Measurements from ENCODE around the gene SMARCA2. TPM values are rescaled to one million over a fixed set of nuclear protein-coding genes. Genes with fewer than 3 reads are reported as not detected.
"Not testable (repeated sequence)": the region's sequence is repeated elsewhere in the genome, so short reads cannot be mapped to it uniquely, and the experiment has no call there.

The SMARCA2 gene
- total RNA-seq, 1 donor from 2014 or later: 131 TPM

DNA sequence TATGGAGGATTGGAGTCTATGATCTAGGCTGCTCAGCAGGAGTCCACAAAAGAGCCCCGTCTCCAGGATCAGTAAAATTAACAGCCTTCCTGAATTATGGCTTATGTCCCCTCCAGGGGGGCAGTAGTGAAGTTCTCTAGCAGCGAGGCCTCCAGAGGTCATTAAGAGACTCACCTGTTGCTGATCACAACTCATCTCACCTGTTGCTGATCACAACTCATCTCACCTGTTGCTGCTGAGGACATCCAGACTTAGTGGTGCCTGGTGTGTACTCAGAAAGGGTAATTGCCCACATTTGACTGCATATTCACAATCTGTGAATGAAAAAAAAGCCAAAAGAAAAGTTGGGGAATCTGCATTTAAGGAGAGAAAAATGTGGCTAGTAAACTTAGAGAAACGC lies 129.5 kb downstream of the SMARCA2 start:
- DNase-seq (ENCODE audit: extremely low spot score, unreplicated experiment): no peak
- H3K4me1 Mint-ChIP-seq (ENCODE audit: unreplicated experiment): peaks cover 34% of the 10 kb centered on the region
- H3K4me3 Mint-ChIP-seq: no peak overlapping the region
- TF ChIP-seq, protein P1, sequence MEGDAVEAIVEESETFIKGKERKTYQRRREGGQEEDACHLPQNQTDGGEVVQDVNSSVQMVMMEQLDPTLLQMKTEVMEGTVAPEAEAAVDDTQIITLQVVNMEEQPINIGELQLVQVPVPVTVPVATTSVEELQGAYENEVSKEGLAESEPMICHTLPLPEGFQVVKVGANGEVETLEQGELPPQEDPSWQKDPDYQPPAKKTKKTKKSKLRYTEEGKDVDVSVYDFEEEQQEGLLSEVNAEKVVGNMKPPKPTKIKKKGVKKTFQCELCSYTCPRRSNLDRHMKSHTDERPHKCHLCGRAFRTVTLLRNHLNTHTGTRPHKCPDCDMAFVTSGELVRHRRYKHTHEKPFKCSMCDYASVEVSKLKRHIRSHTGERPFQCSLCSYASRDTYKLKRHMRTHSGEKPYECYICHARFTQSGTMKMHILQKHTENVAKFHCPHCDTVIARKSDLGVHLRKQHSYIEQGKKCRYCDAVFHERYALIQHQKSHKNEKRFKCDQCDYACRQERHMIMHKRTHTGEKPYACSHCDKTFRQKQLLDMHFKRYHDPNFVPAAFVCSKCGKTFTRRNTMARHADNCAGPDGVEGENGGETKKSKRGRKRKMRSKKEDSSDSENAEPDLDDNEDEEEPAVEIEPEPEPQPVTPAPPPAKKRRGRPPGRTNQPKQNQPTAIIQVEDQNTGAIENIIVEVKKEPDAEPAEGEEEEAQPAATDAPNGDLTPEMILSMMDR (conservative IDR thresholded peaks at IDR 0.05): no peak
- H3K27me3 Mint-ChIP-seq: no peaks in the 10 kb centered on the region
- H3K36me3 Mint-ChIP-seq: peaks cover 23% of the 10 kb centered on the region
- no peak overlapping the region for H3K27ac Mint-ChIP-seq
- H3K9me3 Mint-ChIP-seq: peaks cover 7% of the 10 kb centered on the region

DNA sequence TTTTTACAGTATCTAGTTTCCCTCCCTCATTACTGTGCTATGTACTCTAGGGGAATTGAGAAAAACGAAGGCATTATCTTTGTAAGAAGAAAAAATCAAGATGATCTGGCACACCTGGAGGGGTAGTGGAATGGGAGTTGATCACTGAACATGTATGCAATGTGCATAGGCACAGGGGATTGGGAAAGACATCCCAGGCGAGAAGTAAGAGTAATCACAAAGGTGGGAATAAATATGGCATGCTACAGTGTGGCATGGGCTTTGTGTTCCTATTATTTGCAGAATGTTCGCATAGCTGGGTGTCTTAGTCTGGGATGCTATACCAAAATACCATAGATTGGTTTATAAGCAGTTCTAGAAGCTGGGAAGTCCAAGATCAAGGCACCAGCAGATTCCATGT lies 130.6 kb downstream of the SMARCA2 start:
- Mint-ChIP-seq H3K27me3 (no peaks in the 10 kb centered on the region), H3K9me3 (peaks cover 7% of the 10 kb centered on the region), H3K36me3 (peaks cover 25% of the 10 kb centered on the region), H3K4me3 (no peak overlapping the region), H3K27ac (no peak overlapping the region), H3K4me1 (ENCODE audit: unreplicated experiment) (peaks cover 34% of the 10 kb centered on the region)
- no peak for DNase-seq (ENCODE audit: extremely low spot score, unreplicated experiment)
- TF ChIP-seq, protein P1 (conservative IDR thresholded peaks at IDR 0.05): no peak

DNA sequence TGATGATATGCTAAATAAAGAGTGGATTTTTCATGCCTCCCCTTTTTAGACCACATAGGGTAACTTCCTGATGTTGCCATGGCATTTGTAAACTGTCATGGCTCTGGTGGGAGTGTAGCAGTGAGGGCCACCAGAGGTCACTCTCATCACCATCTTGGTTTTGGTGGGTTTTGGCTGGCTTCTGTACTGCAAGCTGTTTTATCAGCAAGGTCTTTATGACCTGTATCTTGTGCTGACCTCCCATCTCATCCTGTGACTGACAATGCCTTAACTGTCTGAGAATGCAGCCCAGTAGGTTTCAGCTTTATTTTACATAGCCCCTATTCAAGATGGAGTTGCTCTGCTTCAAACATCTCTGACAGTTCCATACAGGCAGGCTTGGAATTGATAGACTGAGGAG lies 131.6 kb downstream of the SMARCA2 start:
- not testable (repeated sequence) for H3K4me3 Mint-ChIP-seq; H3K27ac Mint-ChIP-seq; DNase-seq (ENCODE audit: extremely low spot score, unreplicated experiment); H3K27me3 Mint-ChIP-seq
- peaks cover 30% of the 10 kb centered on the region for H3K36me3 Mint-ChIP-seq
- H3K4me1 Mint-ChIP-seq (ENCODE audit: unreplicated experiment): peaks cover 34% of the 10 kb centered on the region
- peaks cover 11% of the 10 kb centered on the region for H3K9me3 Mint-ChIP-seq
- TF ChIP-seq, protein P1 (conservative IDR thresholded peaks at IDR 0.05): peak; percentile 66

DNA sequence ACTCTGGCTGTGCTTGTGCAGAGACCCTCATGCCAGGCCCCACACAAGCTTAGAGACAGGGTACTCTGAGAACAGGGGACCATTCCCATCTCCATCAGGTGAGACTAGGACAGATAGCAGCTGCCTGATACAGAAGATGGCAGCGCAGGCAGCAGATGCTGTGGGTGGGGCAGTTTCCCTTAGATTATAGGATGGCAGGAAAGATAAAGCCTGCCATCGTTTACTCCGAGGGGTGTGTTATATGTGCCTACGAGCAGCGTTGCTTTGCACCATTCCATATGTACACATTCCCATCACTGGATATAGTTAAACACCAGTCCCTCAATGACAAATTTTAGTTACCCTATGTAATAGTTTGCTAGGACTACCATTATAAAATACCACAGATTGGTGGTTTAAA lies 135.2 kb downstream of the SMARCA2 start:
- H3K4me1 Mint-ChIP-seq (ENCODE audit: unreplicated experiment): peaks cover 15% of the 10 kb centered on the region
- H3K9me3 Mint-ChIP-seq: peaks cover 11% of the 10 kb centered on the region
- no peaks in the 10 kb centered on the region for H3K27me3 Mint-ChIP-seq
- H3K36me3 Mint-ChIP-seq: peaks cover 27% of the 10 kb centered on the region
- no peak overlapping the region for H3K27ac Mint-ChIP-seq
- DNase-seq (ENCODE audit: extremely low spot score, unreplicated experiment): no peak
- TF ChIP-seq, protein P1 (conservative IDR thresholded peaks at IDR 0.05): no peak
- H3K4me3 Mint-ChIP-seq: no peak overlapping the region

DNA sequence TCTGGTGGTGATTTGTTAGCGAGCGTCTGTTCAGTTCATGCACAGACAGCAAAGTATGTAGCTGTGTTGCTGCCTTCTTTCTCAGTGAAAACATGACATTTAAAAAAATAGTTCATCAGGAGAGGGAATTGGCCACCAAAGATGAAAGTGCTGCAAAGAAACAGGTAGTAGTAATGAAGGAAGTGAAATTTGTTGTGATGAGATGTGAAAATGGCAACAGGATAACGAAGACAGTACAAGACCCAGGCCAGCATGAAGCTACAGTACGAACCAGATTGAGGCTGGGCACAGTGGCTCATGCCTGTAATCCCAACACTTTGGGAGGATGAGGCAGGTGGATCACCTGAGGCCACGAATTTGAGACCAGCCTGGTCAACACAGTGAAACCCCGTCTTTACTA lies 136.0 kb downstream of the SMARCA2 start:
- Mint-ChIP-seq H3K27me3 (no peaks in the 10 kb centered on the region), H3K36me3 (peaks cover 27% of the 10 kb centered on the region), H3K4me3 (no peak overlapping the region), H3K27ac (no peak overlapping the region), H3K4me1 (ENCODE audit: unreplicated experiment) (peaks cover 14% of the 10 kb centered on the region), H3K9me3 (peaks cover 11% of the 10 kb centered on the region)
- TF ChIP-seq, protein P1 (conservative IDR thresholded peaks at IDR 0.05): no peak
- no peak for DNase-seq (ENCODE audit: extremely low spot score, unreplicated experiment)
